Body of pancreas (tissue), 4 donors: ENCODE results near the gene RPN2. TPM values are rescaled to one million over a fixed set of nuclear protein-coding genes. Genes with fewer than 3 reads are reported as not detected.

Experiments
- ATAC-seq: fragments of 150-250 bp; one replicate; pipeline ENCODE4 v1.9.1; 2016
- DNase-seq, 4 donors: peaks; one replicate each; pipeline ENCODE4 v3.0.0-alpha.2; 2019
- H3K27ac ChIP-seq, 4 donors: fragments of 200-600 bp; sonication (generic); 1 replicate in 3 of 4; 2 replicates in 1 of 4; pipeline versions ENCODE4 v1.5.1 to v1.6.1; 2016 to 2019; ENCODE audit warnings: mild to moderate bottlenecking in 1 of 4, mixed read lengths in 1 of 4, moderate library complexity in 1 of 4
- H3K27me3 ChIP-seq, 2 donors: fragments of 200-600 bp; sonication (generic); one replicate each; pipeline ENCODE4 v1.6.0; 2016; ENCODE audit warnings: mild to moderate bottlenecking in 1 of 2
- H3K36me3 ChIP-seq, 2 donors: fragments of 200-600 bp; sonication (generic); replicated peaks in 1 of 2; 2 replicates each; pipeline ENCODE4 v1.5.1; 2016; ENCODE audit warnings: low read depth in 2 of 2; ENCODE audit not compliant: insufficient read depth in 1 of 2
- H3K4me1 ChIP-seq: fragments of 200-600 bp; sonication (generic); one replicate; pipeline ENCODE4 v1.6.0; 2016
- H3K4me3 ChIP-seq, 2 donors: fragments of 200-600 bp; sonication (generic); 1 replicate in 1 of 2; 2 replicates in 1 of 2; pipeline ENCODE4 v1.5.1; 2016 to 2019
- H3K9me3 ChIP-seq, 3 donors: fragments of 200-600 bp; sonication (generic); 1 replicate in 2 of 3; 2 replicates in 1 of 3; pipeline ENCODE4 v1.5.1; 2016
- POLR2A ChIP-seq, 3 donors: fragments of 450-650 bp; IDR thresholded peaks; one replicate each; pipeline ENCODE4 v1.6.1; 2016; ENCODE audit warnings: antibody characterized with exemption in 3 of 3, mild to moderate bottlenecking in 2 of 3
- WGBS, 2 donors: methylation state at CpG; one replicate each; pipeline ENCODE4 v1.1.5; 2017; 5-methylcytosine and 5-hydroxymethylcytosine counted together
- intact Hi-C: fragments of 100-400 bp; cut with DNase I; formaldehyde crosslinking; loops from one replicate; pipeline ENCODE4 v1.15.1; 2023
- total RNA-seq, 2 donors: library from RNA; depleted of rRNA; stranded (reverse); fragments of >200 nt; gene quantifications; one replicate each; pipeline ENCODE4 v1.1.0, GENCODE V29; 2016
- TF ChIP-seq, protein P1 (sequence below), 7 experiments: fragments of 450-650 bp in 4 of 7; fragments of 200-600 bp in 3 of 7; sonication (generic) in 3 of 7; IDR thresholded peaks; one replicate each; pipeline ENCODE4 v1.5.1; 2016 to 2019; ENCODE audit warnings: antibody characterized with exemption in 7 of 7

Gene RPN2
- total RNA-seq, 2 donors from 2014 or later, result 70.0 to 111 TPM

GRCh38 chr20:37251825-37252477 is 72.8 kb downstream of the RPN2 start:
- WGBS, 2 donors, result 68 to 82% methylated on average over 7 to 15 of the region's 15 CpGs
- intact Hi-C loops, result no loop called here

GRCh38 chr20:37253087-37253486 is 74.0 kb downstream of the RPN2 start:
- no peak for DNase-seq
- ATAC-seq, result no peak
- no peaks in the 10 kb centered on the region for H3K27me3 ChIP-seq
- H3K4me1 ChIP-seq, result no peaks in the 10 kb centered on the region
- no peak overlapping the region for H3K27ac ChIP-seq
- WGBS, 2 donors, result 77 to 84% methylated on average over 12 of the region's 12 CpGs
- intact Hi-C loops, result no loop called here
- TF ChIP-seq, protein P1, sequence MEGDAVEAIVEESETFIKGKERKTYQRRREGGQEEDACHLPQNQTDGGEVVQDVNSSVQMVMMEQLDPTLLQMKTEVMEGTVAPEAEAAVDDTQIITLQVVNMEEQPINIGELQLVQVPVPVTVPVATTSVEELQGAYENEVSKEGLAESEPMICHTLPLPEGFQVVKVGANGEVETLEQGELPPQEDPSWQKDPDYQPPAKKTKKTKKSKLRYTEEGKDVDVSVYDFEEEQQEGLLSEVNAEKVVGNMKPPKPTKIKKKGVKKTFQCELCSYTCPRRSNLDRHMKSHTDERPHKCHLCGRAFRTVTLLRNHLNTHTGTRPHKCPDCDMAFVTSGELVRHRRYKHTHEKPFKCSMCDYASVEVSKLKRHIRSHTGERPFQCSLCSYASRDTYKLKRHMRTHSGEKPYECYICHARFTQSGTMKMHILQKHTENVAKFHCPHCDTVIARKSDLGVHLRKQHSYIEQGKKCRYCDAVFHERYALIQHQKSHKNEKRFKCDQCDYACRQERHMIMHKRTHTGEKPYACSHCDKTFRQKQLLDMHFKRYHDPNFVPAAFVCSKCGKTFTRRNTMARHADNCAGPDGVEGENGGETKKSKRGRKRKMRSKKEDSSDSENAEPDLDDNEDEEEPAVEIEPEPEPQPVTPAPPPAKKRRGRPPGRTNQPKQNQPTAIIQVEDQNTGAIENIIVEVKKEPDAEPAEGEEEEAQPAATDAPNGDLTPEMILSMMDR (IDR thresholded peaks at IDR 0.05), result no peak
- no peak for TF ChIP-seq POLR2A (IDR thresholded peaks at IDR 0.05)
- no peak overlapping the region for H3K4me3 ChIP-seq
- peaks cover 0 to 7% (median 0%) of the 10 kb centered on the region in 3 donors for H3K9me3 ChIP-seq
- H3K36me3 ChIP-seq, result no peaks in the 10 kb centered on the region

More at GRCh38 chr20:37251825-37252477, 72.8 kb downstream of the RPN2 start:
- H3K9me3 ChIP-seq, result peaks cover 0 to 7% (median 0%) of the 10 kb centered on the region in 3 donors
- H3K4me1 ChIP-seq, result no peaks in the 10 kb centered on the region
- ATAC-seq, result no peak
- no peak overlapping the region for H3K4me3 ChIP-seq
- no peaks in the 10 kb centered on the region for H3K27me3 ChIP-seq
- H3K27ac ChIP-seq, result no peak overlapping the region
- TF ChIP-seq, protein P1 (IDR thresholded peaks at IDR 0.05), result no peak
- TF ChIP-seq POLR2A (IDR thresholded peaks at IDR 0.05), result no peak
- H3K36me3 ChIP-seq, result no peaks in the 10 kb centered on the region
- no peak for DNase-seq

GRCh38 chr20:37254114-37254878 is 75.2 kb downstream of the RPN2 start:
- WGBS, 2 donors, result 69 to 77% methylated on average over 7 of the region's 7 CpGs
- Histone ChIP-seq H3K9me3 (peaks cover 0 to 7% (median 0%) of the 10 kb centered on the region in 3 donors), H3K27ac (no peak overlapping the region), H3K36me3 (no peaks in the 10 kb centered on the region), H3K4me1 (no peaks in the 10 kb centered on the region), H3K4me3 (no peak overlapping the region), H3K27me3 (no peaks in the 10 kb centered on the region)
- DNase-seq (no peak), ATAC-seq (no peak)
- intact Hi-C loops, result no loop called here
- TF ChIP-seq, protein P1 (IDR thresholded peaks at IDR 0.05), result no peak
- TF ChIP-seq POLR2A (IDR thresholded peaks at IDR 0.05), result no peak

DNA sequence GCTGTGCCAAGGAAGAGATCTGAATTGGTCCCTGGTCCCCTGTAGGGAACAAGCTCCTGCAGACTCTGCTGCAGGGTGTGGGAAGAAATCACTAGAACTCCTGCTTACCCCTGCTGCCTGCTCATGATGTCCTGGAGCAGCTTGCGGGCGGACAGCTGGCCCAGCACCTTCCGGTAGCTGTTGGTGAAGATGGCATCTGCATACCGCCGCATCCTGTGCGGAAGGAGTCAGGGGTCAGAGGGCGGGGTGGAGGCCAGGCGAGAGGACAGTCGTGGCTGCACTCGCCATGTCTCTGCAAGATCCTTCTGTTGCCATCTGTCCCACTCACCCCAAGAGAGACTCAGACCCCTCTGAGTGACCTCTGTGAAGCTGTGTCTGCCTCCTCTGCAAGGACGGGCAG is 77.2 kb downstream of the RPN2 start:
- intact Hi-C loops, result no loop called here
- Histone ChIP-seq H3K4me1 (no peaks in the 10 kb centered on the region), H3K36me3 (no peaks in the 10 kb centered on the region), H3K27ac (no peak overlapping the region), H3K4me3 (no peak overlapping the region), H3K9me3 (peaks cover 0 to 7% (median 0%) of the 10 kb centered on the region in 3 donors), H3K27me3 (no peaks in the 10 kb centered on the region)
- 75 to 84% methylated on average over 9 to 11 of the region's 11 CpGs for WGBS, 2 donors
- ATAC-seq (no peak), DNase-seq (no peak)
- TF ChIP-seq, protein P1 (IDR thresholded peaks at IDR 0.05), result no peak
- TF ChIP-seq POLR2A (IDR thresholded peaks at IDR 0.05), result no peak
